ENCODE measurements around the gene IL12RB1. TPM values are rescaled to one million over a fixed set of nuclear protein-coding genes. Genes with fewer than 3 reads are reported as not detected.

IL12RB1 gene
- total and polyA plus RNA-seq, 2 of the 13 experiments (the other 11 are each of a cell fraction or from before 2014, with no cell fraction given), result 0.03 to 0.04 TPM

GRCh38 chr19:18109733-18110608, 23.2 kb upstream of the IL12RB1 start (continued):
- TF ChIP-seq ZBTB40 (IDR thresholded peaks at IDR 0.05), result no peak
- TF ChIP-seq ZBTB40 (CRISPR knock-in tag; IDR thresholded peaks at IDR 0.05), result no peak
- TF ChIP-seq ZZZ3 (CRISPR knock-in tag; IDR thresholded peaks at IDR 0.05; ENCODE audit: borderline replicate concordance), result no peak
- peak; percentile 14; the same call in 1 of the 2 replicates for TF ChIP-seq ZSCAN21 (CRISPR knock-in tag; IDR thresholded peaks at IDR 0.05; ENCODE audit: borderline replicate concordance)
- no peak for TF ChIP-seq DDIT3 (CRISPR knock-in tag; IDR thresholded peaks at IDR 0.05)
- no peak for TF ChIP-seq GLMP (CRISPR knock-in tag; IDR thresholded peaks at IDR 0.05; ENCODE audit: borderline replicate concordance)
- peak; percentile 83 for TF ChIP-seq ZNF777 (CRISPR knock-in tag; IDR thresholded peaks at IDR 0.05)
- peak; percentile 58; the same call in 1 of the 2 replicates for TF ChIP-seq CEBPB (IDR thresholded peaks at IDR 0.05; ENCODE audit: borderline replicate concordance, low read depth, low read length)
- TF ChIP-seq ZNF678 (CRISPR knock-in tag; IDR thresholded peaks at IDR 0.05), result no peak
- no peak for TF ChIP-seq CREM (IDR thresholded peaks at IDR 0.05)
- no peak for TF ChIP-seq CREM (CRISPR knock-in tag; IDR thresholded peaks at IDR 0.05)
- no peak for TF ChIP-seq LBX2 (CRISPR knock-in tag; IDR thresholded peaks at IDR 0.05; ENCODE audit: borderline replicate concordance)
- no peak for TF ChIP-seq ATF4 (CRISPR knock-in tag; IDR thresholded peaks at IDR 0.05)
- no peak for TF ChIP-seq ZNF30 (CRISPR knock-in tag; IDR thresholded peaks at IDR 0.05)
- no peak for TF ChIP-seq EHMT2 (IDR thresholded peaks at IDR 0.05; ENCODE audit: borderline replicate concordance, low read depth, low read length)
